Mesothelial cell of epicardium (in vitro differentiated cells): ENCODE results near the gene DNAJC1. TPM values are rescaled to one million over a fixed set of nuclear protein-coding genes. Genes with fewer than 3 reads are reported as not detected.
A peak's percentile ranks its signal among the peaks of the same experiment; 100 is the strongest.

Experiments used
- DNase-seq, 2 experiments: peaks; one replicate each; pipeline ENCODE4 v3.0.0; 2021; ENCODE audit warnings: low spot score in 2 of 2; ENCODE audit not compliant: unreplicated experiment in 2 of 2
- H3K27ac Mint-ChIP-seq: 2 replicates; pipeline ENCODE4 v1.8.0; 2021; ENCODE audit warnings: mixed read lengths
- H3K27me3 Mint-ChIP-seq: 2 replicates; pipeline ENCODE4 v1.8.0; 2021; ENCODE audit warnings: low read depth, mixed read lengths
- H3K36me3 Mint-ChIP-seq: 2 replicates; pipeline ENCODE4 v1.8.0; 2021; ENCODE audit warnings: mixed read lengths
- H3K4me1 Mint-ChIP-seq: 2 replicates; pipeline ENCODE4 v1.8.0; 2021; ENCODE audit warnings: mixed read lengths
- H3K4me3 Mint-ChIP-seq: 2 replicates; pipeline ENCODE4 v1.8.0; 2021; ENCODE audit warnings: mild to moderate bottlenecking, moderate library complexity, mixed read lengths
- H3K9me3 Mint-ChIP-seq: 2 replicates; pipeline ENCODE4 v1.8.0; 2021; ENCODE audit warnings: mixed read lengths
- CTCF ChIP-seq: fragments of 200-600 bp; sonication (generic); IDR thresholded peaks from one replicate; pipeline ENCODE4 v1.5.0; 2021; ENCODE audit warnings: antibody characterized with exemption; ENCODE audit not compliant: unreplicated experiment
- total RNA-seq: library from RNA; stranded (reverse); gene quantifications from 3 replicates; pipeline ENCODE4 v1.2.1, GENCODE V29; 2021

Gene DNAJC1
- total RNA-seq, 1 donor from 2014 or later, result 27.2 TPM

- Mint-ChIP-seq H3K4me3 (no peak overlapping the region), H3K27me3 (no peaks in the 10 kb centered on the region), H3K4me1 (peaks cover 17% of the 10 kb centered on the region), H3K36me3 (no peaks in the 10 kb centered on the region), H3K27ac (peak overlapping the region; percentile 16), H3K9me3 (no peaks in the 10 kb centered on the region)
- TF ChIP-seq CTCF, result no peak
- DNase-seq, result no peak
Observed at GRCh38 chr10:21944727-21945386, 58.7 kb downstream of the DNAJC1 start.

GRCh38 chr10:21943633-21944265 is 59.8 kb downstream of the DNAJC1 start:
- H3K27me3 Mint-ChIP-seq, result no peaks in the 10 kb centered on the region
- TF ChIP-seq CTCF, result no peak
- no peak overlapping the region for H3K4me3 Mint-ChIP-seq
- peaks cover 4% of the 10 kb centered on the region for H3K9me3 Mint-ChIP-seq
- peaks cover 17% of the 10 kb centered on the region for H3K4me1 Mint-ChIP-seq
- DNase-seq, result no peak
- H3K36me3 Mint-ChIP-seq, result peaks cover 3% of the 10 kb centered on the region
- no peak overlapping the region for H3K27ac Mint-ChIP-seq

DNA sequence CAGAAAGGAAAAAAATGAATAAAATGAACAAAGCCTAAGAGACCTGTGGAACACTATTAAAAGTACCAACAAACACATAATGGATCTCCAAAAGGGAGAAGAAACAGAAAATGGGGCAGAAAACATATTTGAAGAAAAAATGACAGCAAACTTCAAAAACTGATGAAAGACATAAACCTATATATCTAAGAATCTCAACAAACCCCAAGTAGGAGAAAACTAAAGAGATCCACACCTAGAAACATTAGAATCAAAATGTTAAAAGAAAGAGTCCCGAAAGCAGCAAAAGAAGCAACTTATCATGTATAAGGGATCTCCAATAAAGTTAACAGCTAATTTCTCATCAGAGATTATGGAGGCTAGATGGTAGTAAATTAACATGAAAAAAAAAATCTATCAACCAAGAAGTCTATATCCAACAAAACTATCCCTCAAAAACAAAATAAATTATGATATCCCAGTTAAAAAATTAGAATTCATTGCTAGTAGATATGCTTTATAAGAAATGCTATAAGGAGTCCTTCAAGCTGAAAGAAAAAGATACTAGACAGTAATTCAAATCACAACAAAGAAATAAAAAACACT is 68.0 kb downstream of the DNAJC1 start:
- no peak for TF ChIP-seq CTCF
- Mint-ChIP-seq H3K4me3 (no peak overlapping the region), H3K9me3 (peaks cover 35% of the 10 kb centered on the region), H3K36me3 (peaks cover 29% of the 10 kb centered on the region), H3K4me1 (peaks cover 11% of the 10 kb centered on the region), H3K27me3 (no peaks in the 10 kb centered on the region), H3K27ac (no peak overlapping the region)
- no peak for DNase-seq

DNA sequence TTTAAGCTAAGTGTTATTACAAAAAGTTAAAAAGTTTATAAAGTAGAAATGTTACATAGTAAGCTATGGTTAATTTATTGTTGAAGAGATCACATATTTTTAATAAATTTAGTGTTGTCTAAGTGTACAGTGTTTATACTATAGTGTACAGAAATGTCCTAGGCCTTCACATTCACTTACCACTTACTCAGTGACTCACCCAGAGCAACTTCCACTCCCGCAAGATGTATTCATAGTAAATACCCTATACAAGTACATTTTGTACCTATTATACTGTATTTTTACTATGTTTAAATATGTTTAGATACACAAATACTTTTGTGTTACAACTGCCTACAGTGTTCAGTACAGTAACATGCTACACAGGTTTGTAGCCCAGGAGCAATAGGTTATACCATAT is 69.2 kb downstream of the DNAJC1 start:
- TF ChIP-seq CTCF, result no peak
- no peak overlapping the region for H3K4me3 Mint-ChIP-seq
- H3K9me3 Mint-ChIP-seq, result peaks cover 34% of the 10 kb centered on the region
- DNase-seq, result no peak
- no peaks in the 10 kb centered on the region for H3K27me3 Mint-ChIP-seq
- H3K27ac Mint-ChIP-seq, result no peak overlapping the region
- peaks cover 29% of the 10 kb centered on the region for H3K36me3 Mint-ChIP-seq
- peaks cover 15% of the 10 kb centered on the region for H3K4me1 Mint-ChIP-seq

DNA sequence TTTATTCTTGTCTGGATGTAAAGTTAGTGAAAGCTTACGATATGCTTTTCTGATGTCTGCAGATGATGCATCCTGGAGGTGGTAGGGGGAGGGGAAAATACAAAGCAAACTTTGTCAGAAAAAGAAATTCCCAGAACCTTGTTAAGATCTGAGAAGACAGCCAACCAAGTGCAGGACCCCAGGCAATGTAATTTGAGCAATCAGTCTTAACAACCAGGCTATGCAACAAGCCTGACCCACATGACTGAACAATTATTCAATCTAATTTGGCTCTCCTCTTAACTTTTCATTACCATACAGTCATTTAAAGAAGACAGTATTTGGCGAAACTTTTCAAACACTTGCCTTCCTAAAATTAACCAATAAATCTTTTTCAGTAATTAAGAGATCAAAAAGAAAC is 74.5 kb downstream of the DNAJC1 start:
- Mint-ChIP-seq H3K36me3 (no peaks in the 10 kb centered on the region), H3K4me3 (peak overlapping the region; percentile 44), H3K27me3 (no peaks in the 10 kb centered on the region), H3K27ac (peak overlapping the region; percentile 93), H3K4me1 (peaks cover 48% of the 10 kb centered on the region), H3K9me3 (no peaks in the 10 kb centered on the region)
- no peak for DNase-seq
- no peak for TF ChIP-seq CTCF
